GM19193 (cell line): ENCODE measurements around the gene WNT9B.

Experiments used
- POLR2A ChIP-seq: IDR thresholded peaks from 4 replicates; pipeline ENCODE4 v1.6.1; 2011; ENCODE audit not compliant: insufficient read depth, insufficient read length; ENCODE audit errors: extremely low read depth

Gene WNT9B

GRCh38 chr17:46925185-46925868, 73.9 kb downstream of the WNT9B start:
- TF ChIP-seq POLR2A = no peak

GRCh38 chr17:46928467-46929261, 77.3 kb downstream of the WNT9B start:
- TF ChIP-seq POLR2A = no peak

GRCh38 chr17:46929413-46929812, 78.0 kb downstream of the WNT9B start:
- TF ChIP-seq POLR2A = no peak

DNA sequence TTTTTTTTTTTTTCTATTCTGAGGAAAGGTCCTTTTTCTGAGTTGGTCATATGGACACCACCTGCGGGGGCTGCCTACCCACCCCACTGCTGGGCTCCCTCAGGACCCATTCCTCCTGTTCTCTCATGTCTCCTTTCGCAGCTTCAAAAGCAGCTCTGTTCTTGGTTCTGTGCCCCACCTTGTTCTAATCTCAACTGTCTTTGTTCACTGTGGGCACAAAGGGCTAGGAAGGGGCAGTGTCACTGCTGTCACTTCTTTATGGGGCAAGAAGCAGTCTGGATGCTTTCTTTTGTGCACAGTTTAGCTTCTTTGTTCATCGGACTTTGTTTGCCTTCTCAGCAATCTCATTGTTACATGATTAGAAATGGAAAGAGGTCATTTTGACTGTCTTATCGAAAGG, 78.7 kb downstream of the WNT9B start:
- no peak for TF ChIP-seq POLR2A

GRCh38 chr17:46931596-46931995, 80.2 kb downstream of the WNT9B start:
- no peak for TF ChIP-seq POLR2A

DNA sequence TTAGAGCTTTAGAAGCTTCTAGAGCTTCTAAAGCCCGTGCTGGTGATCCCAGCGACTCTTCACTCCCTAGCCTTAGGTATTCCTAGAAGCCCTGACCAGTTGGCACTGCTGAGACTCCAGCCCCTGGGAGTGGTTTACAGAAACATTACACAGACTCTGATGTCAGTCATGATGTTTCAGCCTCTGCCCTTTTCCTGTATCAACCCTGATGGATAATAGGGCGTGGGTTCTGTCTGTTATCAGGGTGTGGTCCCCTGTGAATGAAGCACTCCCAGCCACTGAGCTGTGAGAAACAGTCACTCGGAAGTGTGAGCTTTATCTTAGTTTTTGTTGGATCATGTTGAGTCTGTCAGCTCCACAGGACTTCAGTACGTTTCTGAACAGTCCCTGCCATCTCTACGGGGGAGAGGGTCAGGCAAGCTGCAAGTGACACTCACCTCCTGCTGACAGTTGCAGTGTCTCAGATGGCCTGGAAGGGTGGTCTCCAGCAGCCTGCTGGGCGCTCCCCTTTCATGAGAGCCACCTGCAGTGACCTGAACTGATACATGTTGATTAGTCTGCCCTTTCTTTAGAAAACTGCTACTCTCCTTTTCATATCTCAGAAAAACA, 84.4 kb downstream of the WNT9B start:
- no peak for TF ChIP-seq POLR2A
